NK-92 (cell line): ENCODE results near the gene LHX6.

Experiments
- DNase-seq: peaks from one replicate; lab custom pipeline; 2025; ENCODE audit not compliant: unreplicated experiment; lab: John Stamatoyannopoulos, UW

Gene LHX6

DNA sequence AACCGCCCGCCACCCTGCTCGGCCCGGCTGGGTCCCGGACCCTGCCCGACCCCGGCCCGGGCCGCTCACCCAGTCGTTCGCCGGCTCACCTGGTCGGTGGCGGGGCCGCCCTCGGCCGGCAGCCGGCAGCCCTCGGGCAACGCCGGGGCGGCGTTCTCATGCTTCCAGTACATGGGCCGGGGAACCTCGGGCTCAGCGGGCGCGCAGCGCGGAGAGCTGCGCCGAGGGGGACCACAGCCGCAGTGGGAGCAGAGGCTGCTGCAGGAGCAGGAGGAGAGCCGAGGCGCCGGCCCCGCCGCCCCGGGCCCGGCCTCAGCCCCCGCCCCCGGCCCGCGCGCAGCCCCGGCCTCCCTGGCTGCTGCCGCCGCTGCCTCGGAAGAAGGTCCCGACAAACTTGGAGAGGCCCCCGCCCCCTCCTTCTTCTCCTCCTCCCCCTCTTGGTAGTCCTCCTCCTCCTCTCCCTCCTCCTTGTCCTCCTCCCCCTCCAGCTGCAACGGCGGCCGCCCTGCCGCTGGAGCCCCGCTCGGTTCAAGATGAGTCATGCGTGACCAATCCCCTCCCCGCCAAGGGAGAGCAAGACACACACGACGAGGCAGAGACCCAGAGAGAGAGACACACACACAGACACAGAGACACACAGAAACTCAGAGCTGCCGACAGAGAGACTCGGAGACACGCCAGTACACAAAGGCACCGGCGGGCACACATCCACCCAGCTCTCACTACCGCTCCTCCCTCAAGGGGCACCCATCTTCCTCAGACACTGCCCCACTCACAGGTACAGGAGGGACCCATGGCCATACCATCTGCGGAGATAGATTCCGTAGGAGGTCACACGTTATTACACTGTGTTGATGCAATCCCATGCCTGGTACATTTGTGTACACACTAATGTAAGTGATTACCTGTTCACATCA, at the start of gene LHX6:
TSS of gene LHX6 (minus strand) at position 390 of the 917 bp plus-strand sequence. CDS start at position 173, 217 bp downstream.
- DNase-seq: no peak

DNA sequence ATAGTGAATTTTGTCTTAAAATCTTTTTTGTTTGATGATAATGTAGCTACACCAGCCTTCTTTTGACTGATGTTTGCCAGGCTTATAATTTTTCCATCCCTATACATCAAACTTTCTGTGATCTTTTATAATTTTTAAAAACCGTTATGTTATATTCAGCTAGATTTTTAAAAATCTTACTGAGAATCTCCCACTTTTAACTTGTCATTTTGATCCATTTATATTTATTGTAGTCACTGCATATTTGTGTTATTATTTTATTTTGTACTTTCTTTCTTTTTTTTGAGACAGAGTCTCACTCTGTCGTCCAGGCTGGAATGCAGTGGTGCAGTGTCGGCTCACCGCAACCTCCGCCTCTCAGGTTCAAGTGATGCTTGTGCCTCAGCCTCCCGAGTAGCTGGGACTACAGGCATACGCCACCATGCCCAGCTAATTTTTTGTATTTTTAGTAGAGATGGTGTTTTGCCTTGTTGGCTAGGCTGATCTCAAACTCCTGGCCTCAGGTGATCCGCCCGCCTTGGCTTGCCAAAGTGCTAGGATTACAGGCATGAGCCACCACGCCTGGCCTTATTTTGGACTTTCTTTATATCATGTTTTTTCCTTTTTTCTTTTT, 48.6 kb upstream of the LHX6 start:
- DNase-seq: no peak

DNA sequence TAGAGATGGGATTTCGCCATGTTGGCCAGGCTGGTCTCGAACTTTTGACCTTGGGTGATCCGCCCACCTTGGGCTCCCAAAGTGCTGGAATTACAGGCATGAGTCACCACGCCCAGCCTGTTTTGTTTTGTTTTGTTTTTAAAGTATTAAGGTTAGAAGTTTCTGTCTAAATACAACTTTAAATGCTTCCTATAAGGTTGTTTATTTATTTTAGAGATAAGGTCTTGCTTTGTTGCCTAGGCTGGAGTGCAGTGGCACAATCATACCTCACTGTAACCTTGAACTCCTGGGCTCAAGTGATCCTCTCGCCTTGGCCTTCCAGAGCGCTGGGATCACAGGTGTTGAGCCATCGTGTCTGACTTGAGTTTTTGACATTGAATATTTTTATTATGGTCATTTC, 47.3 kb upstream of the LHX6 start:
- DNase-seq: no peak

DNA sequence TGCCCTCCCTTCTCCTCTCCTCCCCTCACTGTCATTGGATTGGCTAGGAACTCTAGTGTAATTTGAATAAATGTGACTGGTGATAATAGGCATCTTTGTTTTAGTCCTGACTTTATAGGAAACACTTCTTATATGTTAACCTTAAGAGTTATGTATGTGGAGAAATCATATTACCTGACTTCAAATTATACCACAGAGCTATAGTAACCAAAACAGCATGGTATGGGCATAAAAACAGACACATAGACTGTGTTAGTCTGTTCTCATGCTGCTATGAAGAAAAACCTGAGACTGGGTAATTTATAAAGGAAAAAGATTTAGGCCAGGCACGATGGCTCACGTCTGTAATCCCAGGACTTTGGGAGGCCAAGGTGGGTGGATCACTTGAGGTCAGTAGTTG, 45.3 kb upstream of the LHX6 start:
- DNase-seq: no peak

DNA sequence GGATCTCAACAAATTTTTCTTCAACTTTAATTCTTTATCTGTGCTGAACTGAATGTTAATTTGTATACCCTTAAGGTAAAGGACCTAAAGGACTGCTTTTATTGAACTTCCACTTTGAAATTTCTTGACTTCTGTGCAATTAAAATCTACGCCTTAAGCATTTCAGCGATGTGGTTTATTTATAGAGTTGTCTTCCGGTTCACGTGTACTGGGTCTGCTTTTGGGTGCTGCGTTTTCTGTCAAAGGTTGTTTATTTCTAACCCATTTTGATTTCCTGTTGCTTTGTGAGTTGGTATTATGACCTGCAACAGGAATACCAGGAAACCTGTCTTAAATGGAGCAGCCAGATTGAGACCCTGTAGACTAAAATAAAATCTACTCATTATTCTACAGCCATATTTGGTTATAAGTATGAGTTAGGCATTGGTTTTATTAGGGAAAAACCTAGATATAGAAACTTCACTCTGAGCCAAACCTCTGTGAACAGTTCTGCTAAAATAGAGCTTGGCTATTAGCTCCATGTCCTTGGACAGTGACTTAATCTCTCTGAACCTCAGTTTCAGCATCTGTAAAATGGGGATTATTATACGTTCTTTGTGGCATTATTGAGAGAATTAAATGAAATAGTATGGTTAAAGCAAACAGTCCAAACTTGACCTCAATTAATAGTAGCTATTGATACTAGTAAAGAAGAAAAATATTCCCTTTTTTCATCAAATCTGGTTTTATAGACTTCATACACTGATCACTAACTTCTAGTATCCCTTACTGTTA, 39.5 kb upstream of the LHX6 start:
- DNase-seq: no peak

DNA sequence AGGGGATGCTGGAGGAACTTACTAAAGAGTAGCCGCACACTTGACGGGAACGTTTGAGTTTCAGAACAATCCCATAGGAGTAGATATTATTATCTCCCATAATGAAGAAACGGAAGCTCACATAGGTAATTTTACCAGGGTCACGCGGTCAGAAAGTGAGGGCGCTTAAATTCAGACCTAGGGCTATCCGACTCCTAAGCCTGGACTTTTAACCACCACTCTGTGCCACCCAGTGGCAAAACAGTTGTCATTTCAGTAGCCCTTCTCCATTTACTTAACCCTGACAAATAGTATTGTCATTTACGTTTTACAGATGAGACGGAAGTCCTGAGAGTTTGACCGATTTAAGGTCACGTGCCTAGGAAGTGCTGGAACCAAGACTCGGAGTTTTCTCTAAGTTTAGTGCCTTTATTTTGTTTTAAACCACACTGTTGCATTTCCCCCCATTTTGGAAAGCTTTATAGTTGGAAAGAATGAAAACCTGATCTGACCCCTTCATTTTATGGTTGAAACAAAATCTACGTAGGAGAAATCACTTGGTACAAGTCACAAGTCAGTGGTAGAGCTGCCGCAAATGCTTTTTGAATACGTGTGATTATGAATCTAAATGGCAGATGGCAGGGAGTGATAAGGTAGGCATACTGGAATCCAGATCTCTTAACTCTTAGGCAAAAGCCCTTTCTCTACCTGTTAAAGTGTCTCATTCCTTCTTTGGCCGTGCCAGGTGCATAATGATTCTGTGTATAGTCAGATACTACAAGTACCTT, 36.6 kb upstream of the LHX6 start:
- DNase-seq: no peak

DNA sequence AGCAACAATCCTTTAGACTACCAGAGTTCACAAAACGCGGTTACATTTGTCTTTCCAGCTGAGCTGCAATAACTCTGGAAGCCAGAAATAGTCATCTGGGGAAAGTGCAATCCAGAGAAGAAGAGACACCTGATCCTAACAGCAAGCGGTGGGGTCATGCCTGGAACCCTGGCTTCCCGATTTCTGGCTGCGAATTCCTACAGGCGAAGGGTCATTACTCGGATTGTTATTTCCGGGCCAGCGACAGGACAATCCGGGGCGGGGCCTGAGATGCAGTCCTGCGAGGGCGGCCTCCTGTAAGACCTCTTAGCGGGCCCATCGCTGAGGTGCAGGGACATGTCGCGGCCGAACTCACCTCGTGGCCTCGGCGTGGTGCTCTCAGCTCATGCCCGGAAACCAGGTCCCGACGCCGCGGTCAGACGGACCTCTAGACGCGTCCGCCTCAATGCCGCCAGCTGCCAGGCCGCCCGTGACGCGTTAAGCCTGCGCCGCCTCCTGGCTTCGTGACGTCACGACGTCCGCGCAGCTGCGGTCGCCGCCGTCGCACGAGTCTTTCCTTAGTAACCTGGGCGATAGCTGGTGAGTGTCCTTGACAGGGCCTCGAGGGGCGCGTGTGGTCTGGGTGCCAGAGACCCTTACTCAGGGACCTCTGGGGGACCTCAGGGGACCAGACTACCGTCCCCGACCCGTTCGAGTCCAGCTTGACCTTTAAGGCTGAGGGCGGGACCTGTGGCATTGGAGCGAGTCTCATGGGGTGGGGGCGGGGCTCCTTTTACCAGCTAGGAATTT, 35.8 kb upstream of the LHX6 start, which contains the start of the genes MRRF and RBM18:
TSS of gene MRRF (plus strand) at position 523 of the 789 bp plus-strand sequence. CDS start 6,010 bp downstream, outside the sequence.
TSS of gene RBM18 (minus strand) at position 481 of the 789 bp plus-strand sequence. CDS start 3,348 bp downstream, outside the sequence.
- DNase-seq: no peak

DNA sequence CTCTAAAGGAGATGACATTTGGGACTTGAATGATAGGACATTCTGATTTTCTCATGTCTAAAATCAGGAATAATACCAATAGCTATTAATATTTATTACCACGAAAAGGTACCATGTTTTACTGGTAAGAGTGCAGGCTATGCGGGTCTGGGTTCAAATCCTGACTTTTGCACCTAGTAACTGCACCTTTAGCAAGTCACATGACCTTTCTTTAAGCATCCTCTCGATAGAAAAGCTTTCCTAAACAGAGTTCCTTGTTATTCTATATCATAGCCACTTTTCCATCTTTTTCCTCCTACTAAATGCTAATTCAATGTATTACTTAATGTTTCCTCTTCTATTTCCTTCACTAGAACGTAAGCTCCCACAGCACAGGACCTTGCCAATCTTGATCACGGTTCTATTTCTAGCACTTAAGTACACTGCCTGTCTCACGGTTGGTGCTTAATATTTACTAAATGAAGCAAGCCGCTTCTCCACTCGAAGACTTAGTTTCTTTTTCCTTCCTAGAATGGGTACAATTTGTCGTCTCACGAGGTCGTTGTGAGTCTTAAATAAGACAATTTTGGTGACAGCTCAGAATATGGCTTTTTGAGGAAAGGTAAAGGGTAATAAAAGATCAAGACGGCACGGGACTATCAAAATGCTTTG, 35.1 kb upstream of the LHX6 start:
- DNase-seq: no peak

DNA sequence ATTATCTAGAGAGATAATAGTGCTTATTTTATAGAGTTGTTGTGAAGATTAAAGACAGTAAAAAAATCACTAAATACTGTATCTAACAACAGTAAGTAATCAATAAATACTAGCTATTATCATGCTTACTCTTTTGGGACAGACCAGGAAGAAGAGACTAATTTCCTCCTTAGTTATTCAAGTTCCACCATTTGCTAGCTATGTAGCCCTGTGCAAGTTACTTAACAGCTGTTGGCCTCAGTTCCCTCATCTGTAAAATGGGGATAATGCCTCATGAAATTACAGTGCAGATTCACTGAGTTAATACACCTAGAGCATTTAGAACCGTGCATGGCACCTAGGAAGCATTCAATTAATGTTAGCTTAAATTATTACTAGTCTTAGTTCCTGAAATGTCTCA, 33.3 kb upstream of the LHX6 start:
- DNase-seq: no peak

DNA sequence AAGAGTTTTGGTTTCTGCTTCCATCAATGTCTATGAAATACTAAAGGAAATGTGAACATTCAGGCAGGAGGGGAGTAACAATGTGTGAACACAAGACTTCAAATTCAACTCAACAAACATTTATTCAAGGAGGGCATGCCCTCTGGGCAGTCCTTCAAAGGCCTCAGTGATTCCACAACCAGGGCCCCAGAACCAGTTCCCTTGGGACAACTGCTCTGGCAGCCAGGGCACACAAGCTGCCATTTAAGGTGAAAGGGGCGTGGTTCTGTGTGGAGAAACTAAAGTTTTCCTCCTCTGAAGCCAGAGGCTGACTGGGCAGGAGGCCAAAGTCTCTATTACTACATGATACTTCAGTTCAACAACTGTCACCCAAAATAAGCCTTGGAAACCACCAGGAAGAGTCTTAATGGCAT, 32.7 kb upstream of the LHX6 start:
- DNase-seq: no peak

DNA sequence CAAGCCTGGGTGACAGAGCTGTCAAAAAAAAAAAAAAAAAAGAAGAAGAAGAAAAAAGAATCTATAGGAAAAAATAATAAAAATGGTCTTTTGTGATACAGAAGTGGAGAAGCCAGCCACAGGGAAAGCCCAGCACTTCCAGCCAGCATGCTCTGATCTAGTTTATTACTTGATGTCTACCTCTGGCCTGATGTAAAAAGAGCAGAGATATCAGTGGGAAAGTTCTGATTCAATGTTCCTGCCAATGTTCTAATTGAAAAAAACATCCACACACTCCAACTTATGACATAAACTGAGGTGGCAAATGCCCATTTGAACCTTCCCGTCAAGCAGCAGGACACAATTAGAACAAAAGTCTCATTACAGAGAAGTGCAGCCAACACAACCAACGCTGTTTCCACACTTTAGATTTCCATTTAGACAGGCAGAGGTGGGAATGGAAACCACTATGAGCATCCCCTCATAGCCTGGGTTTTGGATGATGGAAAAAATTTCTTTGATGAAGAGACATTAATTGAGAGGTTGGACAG, 30.2 kb upstream of the LHX6 start:
- no peak for DNase-seq

DNA sequence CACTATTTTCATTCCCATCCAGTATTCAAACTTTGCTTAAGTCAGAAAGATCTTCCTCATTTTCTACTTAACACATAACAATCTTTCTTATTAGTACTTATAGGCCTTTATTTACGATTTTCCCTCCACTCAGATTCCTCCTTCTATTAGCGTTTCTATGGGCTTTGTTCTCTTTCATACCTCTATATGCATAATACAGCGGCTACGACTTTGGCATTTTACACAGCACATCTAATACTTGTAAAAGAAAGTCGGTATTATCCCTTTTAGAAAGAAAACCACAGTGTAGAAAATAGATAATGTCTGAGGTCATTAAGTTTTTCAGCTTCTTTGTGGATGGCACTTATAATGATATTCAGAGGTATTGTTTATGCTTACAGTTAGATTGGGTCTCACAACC, 27.4 kb upstream of the LHX6 start:
- DNase-seq: no peak

DNA sequence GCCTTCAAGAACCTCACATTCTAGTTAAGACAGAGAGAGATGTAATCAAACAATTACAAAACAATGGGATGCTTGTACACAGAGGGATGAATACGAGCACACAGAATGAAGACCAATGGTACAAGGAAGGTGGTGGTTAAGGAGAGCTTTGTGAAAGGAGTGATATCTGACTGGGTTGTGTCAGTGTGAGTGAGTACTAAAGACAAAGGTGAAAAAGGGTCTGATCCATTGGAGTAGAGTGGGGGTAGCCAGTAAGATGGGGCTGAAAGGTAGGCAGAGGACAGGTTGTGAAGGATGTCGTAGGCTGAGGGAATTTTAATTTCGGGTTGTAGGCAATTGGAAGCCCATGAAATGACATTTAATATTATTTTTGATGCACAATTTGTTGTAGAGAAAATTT, 26.0 kb upstream of the LHX6 start:
- DNase-seq: no peak

DNA sequence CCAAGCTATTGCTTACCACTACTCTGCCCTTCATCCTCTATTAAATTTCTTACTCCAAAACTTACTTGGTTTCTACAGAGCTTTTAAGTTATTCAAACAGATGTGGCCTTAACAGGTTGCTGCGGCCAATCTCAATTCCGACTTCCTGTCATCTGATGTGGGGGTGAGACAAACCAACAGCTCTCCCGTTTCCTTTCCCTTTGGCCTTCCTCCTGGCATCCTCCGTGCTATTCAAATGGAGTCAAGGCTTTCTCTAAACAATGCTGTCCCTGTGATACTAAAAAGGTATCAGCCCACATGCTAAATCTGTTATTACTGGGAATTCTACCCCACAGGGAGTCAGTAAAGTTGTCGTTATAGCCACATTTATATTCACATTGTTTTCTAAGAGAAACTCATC, 24.0 kb upstream of the LHX6 start:
- DNase-seq: no peak

DNA sequence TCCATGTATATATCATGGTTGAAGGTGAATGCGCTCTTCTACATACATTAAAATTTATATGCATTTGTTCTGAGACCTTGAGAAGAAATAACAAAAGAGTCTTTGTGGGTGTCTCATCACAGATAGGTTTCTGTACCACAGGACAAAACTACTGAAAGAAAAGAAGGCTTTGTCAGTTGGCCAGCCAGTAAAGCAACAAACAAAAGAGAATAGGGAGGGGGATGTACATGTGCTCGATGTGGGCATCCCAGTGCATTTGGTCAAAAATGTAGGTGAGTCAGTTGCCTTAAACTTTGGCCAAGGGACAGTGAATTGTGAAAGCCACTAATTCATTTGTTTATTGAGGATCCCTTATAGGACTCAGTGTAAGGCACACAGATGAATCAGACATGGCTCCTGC, 22.6 kb upstream of the LHX6 start:
- no peak for DNase-seq

DNA sequence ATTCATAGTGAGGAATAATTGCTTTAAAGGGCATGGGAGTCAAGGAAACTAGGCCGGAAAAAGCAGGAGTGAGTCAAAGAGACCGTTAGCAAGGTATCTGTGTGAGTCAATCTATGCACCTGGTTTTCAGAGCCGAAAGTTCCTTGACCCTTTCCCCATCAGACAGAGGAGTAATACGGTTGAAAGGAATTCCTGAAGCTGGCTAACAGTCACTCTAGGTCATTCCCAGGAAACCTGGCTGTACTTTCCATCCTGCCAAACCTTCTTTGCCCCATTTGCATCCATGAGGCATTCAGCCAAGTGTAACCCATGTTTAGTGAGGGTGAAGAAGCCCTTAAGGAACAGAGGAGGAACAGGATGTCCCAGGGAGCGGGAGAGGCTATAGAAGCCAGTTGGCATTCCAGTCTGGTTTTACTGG, 19.7 kb upstream of the LHX6 start:
- no peak for DNase-seq

DNA sequence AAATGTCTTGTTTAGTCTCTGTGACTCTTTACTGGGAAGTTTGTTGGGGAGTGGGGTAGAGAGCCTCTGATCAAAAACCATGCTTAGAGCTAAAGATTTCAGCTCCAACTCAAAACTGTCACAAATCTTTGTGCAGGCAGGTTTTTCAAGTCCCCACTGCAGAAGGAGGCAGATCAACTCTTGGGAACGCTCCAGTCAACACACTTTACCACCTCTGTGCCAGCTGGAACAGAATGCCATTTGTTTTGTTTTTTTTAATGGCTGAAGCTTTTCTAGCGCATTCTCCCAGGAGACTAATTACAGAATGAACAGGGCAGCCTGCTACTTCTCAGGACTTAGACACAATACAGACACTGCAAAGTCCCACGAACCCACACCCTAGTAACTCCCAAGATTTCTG, 17.9 kb upstream of the LHX6 start:
- no peak for DNase-seq

DNA sequence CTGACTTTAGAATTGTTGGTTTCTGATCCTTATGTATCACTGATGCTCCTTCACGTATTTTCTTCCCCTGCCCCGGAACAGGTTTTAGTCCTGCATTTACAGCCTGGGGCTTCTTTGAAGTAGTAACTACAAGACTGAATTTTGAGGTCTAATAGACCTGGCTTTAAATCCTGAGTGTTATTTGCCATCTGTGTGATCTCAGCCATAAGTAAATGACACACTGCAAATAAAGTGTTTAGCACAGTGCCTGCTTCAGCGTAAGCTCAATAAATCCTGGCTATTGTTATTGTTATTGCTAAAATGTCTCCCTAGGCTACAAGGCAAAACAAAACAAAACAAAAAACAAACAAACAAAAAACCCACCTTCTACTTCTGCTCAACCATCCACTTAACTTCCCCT, 15.6 kb upstream of the LHX6 start:
- no peak for DNase-seq

DNA sequence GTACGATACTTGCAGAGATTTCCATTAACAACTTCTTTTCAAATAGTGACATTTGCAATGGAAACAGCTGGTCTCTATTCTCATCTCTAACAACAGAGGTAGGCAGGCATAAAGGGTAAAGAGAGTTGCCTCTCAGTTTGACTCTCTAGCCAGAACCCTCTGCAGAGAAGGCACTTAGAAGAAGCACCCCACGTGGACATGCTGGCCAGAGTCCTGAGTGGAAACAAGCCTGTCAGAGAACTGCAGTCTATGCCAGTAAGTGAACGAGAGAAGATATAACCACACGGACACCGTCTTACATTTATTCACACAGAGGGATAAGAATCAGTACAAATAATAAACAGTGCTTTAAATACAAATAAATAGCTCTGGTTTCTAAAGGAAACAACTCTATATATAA, 11.0 kb upstream of the LHX6 start:
- no peak for DNase-seq
